ENCODE results near the gene RREB1.

RREB1 gene, protein sequence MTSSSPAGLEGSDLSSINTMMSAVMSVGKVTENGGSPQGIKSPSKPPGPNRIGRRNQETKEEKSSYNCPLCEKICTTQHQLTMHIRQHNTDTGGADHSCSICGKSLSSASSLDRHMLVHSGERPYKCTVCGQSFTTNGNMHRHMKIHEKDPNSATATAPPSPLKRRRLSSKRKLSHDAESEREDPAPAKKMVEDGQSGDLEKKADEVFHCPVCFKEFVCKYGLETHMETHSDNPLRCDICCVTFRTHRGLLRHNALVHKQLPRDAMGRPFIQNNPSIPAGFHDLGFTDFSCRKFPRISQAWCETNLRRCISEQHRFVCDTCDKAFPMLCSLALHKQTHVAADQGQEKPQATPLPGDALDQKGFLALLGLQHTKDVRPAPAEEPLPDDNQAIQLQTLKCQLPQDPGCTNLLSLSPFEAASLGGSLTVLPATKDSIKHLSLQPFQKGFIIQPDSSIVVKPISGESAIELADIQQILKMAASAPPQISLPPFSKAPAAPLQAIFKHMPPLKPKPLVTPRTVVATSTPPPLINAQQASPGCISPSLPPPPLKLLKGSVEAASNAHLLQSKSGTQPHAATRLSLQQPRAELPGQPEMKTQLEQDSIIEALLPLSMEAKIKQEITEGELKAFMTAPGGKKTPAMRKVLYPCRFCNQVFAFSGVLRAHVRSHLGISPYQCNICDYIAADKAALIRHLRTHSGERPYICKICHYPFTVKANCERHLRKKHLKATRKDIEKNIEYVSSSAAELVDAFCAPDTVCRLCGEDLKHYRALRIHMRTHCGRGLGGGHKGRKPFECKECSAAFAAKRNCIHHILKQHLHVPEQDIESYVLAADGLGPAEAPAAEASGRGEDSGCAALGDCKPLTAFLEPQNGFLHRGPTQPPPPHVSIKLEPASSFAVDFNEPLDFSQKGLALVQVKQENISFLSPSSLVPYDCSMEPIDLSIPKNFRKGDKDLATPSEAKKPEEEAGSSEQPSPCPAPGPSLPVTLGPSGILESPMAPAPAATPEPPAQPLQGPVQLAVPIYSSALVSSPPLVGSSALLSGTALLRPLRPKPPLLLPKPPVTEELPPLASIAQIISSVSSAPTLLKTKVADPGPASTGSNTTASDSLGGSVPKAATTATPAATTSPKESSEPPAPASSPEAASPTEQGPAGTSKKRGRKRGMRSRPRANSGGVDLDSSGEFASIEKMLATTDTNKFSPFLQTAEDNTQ (N-terminal part only)

DNA sequence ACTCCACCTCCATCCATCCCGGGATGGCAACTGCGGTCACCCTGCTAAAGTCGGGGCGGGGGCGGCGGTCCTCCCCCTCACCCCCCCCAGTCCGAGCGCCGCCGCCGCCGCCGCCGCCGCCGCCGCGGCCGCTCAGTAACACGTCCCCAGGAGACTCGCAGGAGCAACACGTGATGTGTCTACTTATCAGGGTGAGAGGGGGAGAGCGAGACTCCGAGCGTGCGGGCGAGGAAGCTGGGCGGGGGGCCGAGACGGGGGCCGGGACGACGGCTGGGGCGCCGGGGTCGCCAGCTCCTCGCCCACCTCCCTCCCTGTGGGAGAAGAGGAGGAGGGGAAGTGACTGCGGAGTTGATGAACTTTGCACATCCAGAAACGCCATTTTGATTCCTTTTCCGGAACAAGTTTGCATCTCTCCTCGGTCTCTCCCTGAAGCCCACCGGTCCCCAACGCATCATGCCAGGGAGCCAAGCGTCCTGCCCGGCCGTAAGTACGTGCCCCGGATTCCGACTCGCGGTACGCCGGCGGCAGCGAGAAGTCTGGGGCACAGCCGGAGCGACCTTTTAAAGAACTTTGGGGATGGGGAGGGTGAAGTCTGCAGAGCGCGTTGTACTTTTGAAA lies at the start of gene RREB1:
Gene RREB1, plus strand, starts transcription at position 384 of the 618 bp plus-strand sequence. CDS start 73,951 bp downstream, outside the sequence.
- DNase-seq (ENCODE audit: low read depth): peak; percentile 40

- DNase-seq (ENCODE audit: low read depth): no peak
Measured at GRCh38 chr6:7058250-7058923, 49.4 kb upstream of the RREB1 start.

DNA sequence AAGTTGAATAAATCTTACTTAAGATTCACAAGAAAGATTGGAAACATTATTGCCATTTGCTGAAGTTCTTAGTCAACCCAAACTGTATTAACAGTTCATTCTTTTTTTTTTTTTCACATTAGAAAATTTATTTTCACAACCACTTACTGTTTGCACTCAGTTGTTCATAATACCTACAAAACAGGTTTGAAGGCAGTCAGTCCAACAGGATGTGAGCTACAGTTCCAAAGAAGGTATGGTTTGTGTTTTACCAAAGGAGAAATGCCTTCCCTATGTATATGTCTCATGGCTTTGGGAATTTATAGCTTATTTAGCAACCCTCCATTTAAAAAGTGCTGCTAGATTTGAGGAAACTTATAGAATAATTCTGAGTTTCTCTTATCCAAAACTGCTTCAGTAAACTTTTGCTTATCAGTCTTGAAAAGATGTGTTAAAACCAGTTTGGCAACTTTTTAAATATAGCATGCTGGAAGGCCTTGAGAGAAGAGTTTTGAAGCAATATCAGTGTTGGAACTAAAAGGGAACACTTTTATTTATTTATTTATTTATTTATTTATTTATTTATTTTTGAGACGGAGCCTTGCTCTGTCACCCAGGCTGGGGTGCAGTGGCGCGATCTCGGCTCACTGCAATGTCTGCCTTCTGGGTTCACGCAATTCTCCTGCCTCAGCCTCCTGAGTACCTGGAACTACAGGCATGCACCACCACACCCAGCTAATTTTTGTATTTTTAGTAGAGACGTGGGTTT lies 46.8 kb upstream of the RREB1 start:
- DNase-seq (ENCODE audit: low read depth): no peak

- DNase-seq (ENCODE audit: low read depth): no peak
Measured at GRCh38 chr6:7062451-7063162, 45.2 kb upstream of the RREB1 start.

DNA sequence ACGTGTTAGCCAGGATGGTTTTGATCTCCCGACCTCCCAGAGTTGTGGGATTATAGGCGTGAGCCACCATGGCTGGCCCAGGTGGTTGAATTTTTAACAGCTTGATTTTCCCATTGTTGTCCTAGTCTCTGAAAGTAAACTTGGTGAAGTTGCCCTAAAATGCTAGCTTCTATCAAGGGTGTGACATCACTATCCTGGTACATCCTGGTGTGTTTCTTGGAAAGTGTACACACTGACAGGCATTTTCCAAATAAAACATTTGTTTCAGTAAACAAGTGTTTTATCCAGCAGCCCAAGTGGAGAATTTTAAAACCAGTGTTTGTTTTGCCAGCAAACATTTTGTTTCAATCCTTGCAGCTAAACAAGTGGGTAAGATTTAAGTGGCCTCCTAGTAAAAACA lies 40.5 kb upstream of the RREB1 start:
- no peak for DNase-seq (ENCODE audit: low read depth)

- DNase-seq (ENCODE audit: low read depth): no peak
Measured at GRCh38 chr6:7071405-7071804, 36.4 kb upstream of the RREB1 start.

DNA sequence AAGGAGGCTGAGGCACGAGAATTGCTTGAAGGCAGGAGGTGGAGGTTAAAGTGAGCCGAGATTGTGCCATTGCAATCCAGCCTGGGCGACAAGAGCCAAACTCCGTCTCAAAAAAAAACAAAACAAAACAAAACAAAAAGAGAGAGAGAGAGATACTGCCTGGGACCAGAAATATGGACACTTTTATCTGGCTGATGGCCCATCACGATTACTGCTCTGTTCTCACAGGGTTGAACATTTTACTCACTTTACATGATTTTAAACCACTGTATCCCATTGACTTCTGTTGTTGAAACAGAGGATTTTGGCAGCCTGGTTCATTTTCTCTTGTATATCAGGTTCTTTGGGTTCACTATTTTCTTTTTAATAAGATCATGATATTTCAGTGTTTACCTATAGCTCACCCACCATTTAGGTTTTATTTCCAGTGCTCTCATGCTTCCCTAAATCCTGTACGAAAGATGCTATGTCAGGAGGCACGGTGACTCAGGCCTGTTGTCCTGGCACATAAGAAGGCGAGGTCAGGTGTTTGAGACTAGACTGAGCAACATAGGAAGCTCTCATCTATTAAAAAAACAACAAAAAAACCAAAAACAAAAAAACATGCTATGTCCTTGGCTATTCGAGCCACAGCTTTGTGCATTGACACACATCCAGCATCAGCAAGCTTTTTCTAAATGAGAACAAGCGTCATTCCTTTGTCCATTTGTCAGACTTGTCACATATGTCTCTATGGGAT lies 34.5 kb upstream of the RREB1 start:
- no peak for DNase-seq (ENCODE audit: low read depth)

DNA sequence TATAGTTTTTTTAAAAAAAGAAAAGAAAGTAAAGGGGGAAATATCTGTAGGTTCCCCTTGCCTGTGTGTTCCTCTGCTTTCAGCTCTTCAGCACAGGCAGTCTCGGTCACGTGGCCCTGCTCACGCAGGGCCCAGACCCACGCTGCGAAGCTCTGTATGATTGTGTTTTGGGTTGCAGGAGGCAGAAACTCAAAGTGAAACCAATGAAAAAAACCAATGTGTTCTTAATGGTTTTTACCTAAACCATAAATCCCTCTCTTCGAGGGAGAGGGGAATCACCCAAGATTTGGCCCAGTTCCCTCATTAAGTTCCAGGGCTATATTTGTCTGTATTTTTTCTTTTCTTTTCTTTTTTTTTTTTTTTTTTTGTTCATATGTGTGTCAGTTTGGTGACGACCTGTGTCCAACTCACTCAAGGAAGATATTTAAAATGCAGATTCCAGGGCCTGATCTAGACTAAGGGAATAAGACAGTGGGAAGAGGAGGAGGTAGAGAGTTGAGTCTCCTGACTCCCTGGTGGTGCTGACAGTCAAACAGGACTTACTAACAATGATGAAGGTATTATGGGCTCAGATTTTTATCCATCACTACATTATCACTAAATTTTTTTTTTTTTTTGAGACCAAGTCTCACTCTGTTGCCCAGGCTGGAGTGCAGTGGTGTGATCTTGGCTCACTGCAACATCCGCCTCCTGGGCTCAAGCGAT lies 33.8 kb upstream of the RREB1 start:
- peak; percentile 58 for DNase-seq (ENCODE audit: low read depth)

DNA sequence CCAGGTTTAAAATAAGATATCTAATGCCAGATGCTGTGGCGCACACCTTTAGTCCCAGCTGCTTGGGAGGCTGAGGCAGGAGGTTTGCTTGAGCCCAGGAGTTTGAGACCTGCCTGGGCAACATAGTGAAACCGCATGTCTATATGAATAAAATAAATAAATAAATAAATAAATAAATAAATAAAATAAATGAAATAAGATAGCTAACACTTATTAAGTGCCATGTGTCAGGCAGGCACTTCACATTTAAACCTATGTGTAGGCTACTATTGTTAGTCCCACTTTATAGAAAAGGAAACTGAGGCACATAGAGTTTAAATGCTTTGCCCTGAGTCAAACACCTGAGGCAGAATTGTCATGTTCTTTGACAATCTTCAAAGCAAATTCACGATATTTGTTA lies 32.9 kb upstream of the RREB1 start:
- no peak for DNase-seq (ENCODE audit: low read depth)

GRCh38 chr6:7075341-7076000 lies 32.3 kb upstream of the RREB1 start:
- DNase-seq (ENCODE audit: low read depth): no peak

GRCh38 chr6:7077856-7078255 lies 29.9 kb upstream of the RREB1 start:
- DNase-seq (ENCODE audit: low read depth): no peak

GRCh38 chr6:7078856-7079255 lies 28.9 kb upstream of the RREB1 start:
- DNase-seq (ENCODE audit: low read depth): no peak

DNA sequence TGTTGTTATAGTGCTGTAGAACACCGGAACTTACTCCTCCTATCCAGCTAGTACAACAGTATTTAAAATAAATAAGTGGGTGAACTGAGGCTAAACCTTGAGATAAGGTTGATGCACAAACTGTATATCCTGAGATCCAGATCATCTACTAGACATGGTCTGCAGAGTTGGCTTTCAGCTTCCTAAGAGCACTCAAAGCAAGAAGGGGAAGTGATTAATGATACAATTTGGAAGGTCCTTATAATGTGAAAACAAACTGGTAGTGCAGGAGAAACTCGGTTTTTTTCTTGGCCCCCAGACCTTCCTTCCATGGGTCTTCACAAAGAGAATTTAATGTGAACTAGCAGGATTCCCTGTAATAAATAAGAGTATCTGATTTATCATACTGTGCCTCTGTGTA lies 27.4 kb upstream of the RREB1 start:
- no peak for DNase-seq (ENCODE audit: low read depth)

- DNase-seq (ENCODE audit: low read depth): no peak
Measured at GRCh38 chr6:7085911-7086310, 21.9 kb upstream of the RREB1 start.

- peak; percentile 5 for DNase-seq (ENCODE audit: low read depth)
Measured at GRCh38 chr6:7086488-7086887, 21.3 kb upstream of the RREB1 start.

- DNase-seq (ENCODE audit: low read depth): no peak
Measured at GRCh38 chr6:7087066-7087465, 20.7 kb upstream of the RREB1 start.

- no peak for DNase-seq (ENCODE audit: low read depth)
Measured at GRCh38 chr6:7087491-7087979, 20.2 kb upstream of the RREB1 start.
